Measurements from ENCODE around the gene FGA.

FGA gene

DNA sequence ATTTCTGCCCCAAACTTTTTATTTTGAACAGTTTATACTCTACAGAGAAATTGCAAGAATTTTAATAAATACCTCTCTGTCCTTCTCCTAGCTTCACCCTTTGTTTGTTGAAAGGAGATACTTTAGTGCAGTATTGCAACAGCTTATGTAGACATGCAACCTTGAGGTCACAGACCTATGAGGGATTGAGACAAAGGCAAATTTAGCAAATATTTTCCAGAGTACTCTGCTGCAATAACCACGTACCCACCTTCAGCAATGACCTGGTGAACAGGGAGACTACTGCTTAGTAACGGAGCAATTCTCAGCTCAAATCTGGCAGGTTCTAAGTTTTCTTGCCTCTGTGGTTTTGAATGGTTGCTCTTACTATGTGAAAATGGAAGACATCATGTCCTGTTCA, 13.2 kb downstream of the FGA start:
- Histone ChIP-seq H3K36me3 (no peaks in the 10 kb centered on the region), H3K27me3 (peaks cover 0 to 7% of the 10 kb centered on the region in 2 donors), H3K4me3 (no peak overlapping the region), H3K9me3 (no peaks in the 10 kb centered on the region), H3K27ac (no peak overlapping the region), H3K4me1 (no peaks in the 10 kb centered on the region)
- TF ChIP-seq, protein P1, sequence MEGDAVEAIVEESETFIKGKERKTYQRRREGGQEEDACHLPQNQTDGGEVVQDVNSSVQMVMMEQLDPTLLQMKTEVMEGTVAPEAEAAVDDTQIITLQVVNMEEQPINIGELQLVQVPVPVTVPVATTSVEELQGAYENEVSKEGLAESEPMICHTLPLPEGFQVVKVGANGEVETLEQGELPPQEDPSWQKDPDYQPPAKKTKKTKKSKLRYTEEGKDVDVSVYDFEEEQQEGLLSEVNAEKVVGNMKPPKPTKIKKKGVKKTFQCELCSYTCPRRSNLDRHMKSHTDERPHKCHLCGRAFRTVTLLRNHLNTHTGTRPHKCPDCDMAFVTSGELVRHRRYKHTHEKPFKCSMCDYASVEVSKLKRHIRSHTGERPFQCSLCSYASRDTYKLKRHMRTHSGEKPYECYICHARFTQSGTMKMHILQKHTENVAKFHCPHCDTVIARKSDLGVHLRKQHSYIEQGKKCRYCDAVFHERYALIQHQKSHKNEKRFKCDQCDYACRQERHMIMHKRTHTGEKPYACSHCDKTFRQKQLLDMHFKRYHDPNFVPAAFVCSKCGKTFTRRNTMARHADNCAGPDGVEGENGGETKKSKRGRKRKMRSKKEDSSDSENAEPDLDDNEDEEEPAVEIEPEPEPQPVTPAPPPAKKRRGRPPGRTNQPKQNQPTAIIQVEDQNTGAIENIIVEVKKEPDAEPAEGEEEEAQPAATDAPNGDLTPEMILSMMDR (IDR thresholded peaks at IDR 0.05) = no peak
- no peak for DNase-seq
- intact Hi-C loops (cut with DNase I; ENCODE audit: low total_unique reads) = no loop called here

DNA sequence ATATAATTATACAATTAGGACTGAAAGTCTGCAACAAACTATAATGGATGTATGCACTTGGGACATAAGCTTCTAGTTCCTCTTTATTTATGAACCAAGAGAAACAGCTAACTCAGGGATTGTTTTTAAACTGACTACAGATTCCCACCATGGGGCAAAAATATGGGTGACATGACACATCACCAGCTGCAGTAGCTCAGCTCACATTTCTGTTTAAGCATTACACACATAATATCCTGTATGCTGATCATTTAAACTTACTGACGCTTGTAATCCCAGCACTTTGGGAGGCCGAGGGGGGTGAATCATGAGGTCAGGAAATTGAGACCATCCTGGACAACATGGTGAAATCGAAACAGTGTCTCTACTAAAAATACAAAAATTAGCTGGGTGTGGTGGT, 16.2 kb downstream of the FGA start:
- Histone ChIP-seq H3K36me3 (no peaks in the 10 kb centered on the region), H3K27ac (no peak overlapping the region), H3K4me1 (no peaks in the 10 kb centered on the region), H3K9me3 (no peaks in the 10 kb centered on the region), H3K27me3 (peaks cover 0 to 7% of the 10 kb centered on the region in 2 donors), H3K4me3 (no peak overlapping the region)
- DNase-seq = no peak
- intact Hi-C loops (cut with DNase I; ENCODE audit: low total_unique reads) = no loop called here
- TF ChIP-seq, protein P1 (IDR thresholded peaks at IDR 0.05) = no peak

DNA sequence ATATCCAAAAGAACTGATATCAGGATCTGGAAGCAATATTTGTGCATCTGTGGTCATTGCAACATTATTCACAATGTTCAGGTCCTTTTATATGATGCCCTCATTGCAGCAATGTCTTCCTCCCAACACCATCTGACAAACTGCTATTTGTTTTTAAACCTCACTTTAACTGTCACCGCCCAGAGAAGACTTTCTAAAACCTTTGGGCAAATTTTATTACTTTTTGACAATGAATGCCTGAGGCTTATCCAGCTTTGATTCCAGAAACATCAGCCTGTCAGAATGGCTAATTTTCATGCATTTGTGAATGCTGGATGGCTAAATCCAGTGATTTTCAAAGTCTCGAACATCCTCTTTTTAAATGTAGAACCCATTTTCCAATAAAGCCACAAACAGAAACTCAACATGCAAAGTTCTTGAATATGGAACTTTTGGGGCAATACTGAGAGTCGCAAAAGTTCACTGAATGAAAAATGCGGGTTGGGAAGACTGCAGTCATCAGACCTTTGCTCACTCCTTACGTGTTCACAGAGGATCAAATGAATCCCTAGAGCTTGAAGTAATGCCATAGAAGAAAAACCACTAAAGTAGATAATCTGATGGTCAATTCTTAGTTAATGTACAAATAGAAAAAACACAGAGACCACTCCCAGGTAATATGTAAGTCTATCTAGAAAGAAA, 17.2 kb downstream of the FGA start:
- H3K9me3 ChIP-seq = no peaks in the 10 kb centered on the region
- H3K27me3 ChIP-seq = peaks cover 0 to 7% of the 10 kb centered on the region in 2 donors
- no peak overlapping the region for H3K4me3 ChIP-seq
- H3K27ac ChIP-seq = no peak overlapping the region
- intact Hi-C loops (cut with DNase I; ENCODE audit: low total_unique reads) = no loop called here
- no peaks in the 10 kb centered on the region for H3K36me3 ChIP-seq
- TF ChIP-seq, protein P1 (IDR thresholded peaks at IDR 0.05) = no peak
- H3K4me1 ChIP-seq = no peaks in the 10 kb centered on the region
- DNase-seq = no peak

DNA sequence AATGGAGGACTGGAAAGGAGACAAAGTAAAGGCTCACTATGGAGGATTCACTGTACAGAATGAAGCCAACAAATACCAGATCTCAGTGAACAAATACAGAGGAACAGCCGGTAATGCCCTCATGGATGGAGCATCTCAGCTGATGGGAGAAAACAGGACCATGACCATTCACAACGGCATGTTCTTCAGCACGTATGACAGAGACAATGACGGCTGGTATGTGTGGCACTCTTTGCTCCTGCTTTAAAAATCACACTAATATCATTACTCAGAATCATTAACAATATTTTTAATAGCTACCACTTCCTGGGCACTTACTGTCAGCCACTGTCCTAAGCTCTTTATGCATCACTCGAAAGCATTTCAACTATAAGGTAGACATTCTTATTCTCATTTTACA, 21.0 kb downstream of the FGA start:
- H3K27ac ChIP-seq = no peak overlapping the region
- H3K36me3 ChIP-seq = no peaks in the 10 kb centered on the region
- H3K9me3 ChIP-seq = no peaks in the 10 kb centered on the region
- intact Hi-C loops (cut with DNase I; ENCODE audit: low total_unique reads) = no loop called here
- TF ChIP-seq, protein P1 (IDR thresholded peaks at IDR 0.05) = no peak
- no peak for DNase-seq
- H3K4me3 ChIP-seq = no peak overlapping the region
- H3K4me1 ChIP-seq = no peaks in the 10 kb centered on the region
- no peaks in the 10 kb centered on the region for H3K27me3 ChIP-seq

DNA sequence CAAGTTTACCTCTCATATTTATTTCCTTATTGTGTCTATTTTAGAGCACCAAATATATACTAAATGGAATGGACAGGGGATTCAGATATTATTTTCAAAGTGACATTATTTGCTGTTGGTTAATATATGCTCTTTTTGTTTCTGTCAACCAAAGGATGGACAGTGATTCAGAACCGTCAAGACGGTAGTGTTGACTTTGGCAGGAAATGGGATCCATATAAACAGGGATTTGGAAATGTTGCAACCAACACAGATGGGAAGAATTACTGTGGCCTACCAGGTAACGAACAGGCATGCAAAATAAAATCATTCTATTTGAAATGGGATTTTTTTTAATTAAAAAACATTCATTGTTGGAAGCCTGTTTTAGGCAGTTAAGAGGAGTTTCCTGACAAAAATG, 21.5 kb downstream of the FGA start:
- Histone ChIP-seq H3K27me3 (no peaks in the 10 kb centered on the region), H3K27ac (no peak overlapping the region), H3K36me3 (no peaks in the 10 kb centered on the region), H3K9me3 (no peaks in the 10 kb centered on the region), H3K4me3 (no peak overlapping the region), H3K4me1 (no peaks in the 10 kb centered on the region)
- TF ChIP-seq, protein P1 (IDR thresholded peaks at IDR 0.05) = no peak
- intact Hi-C loops (cut with DNase I; ENCODE audit: low total_unique reads) = no loop called here
- no peak for DNase-seq
